ENCODE data around the gene CAB39. TPM values are rescaled to one million over a fixed set of nuclear protein-coding genes. Genes with fewer than 3 reads are reported as not detected.

Gene CAB39
- polyA plus RNA-seq, 1 of the 3 experiments (the other 2 are of a cell fraction): 15.7 TPM

GRCh38 chr2:230864605-230865306, 152.1 kb downstream of the CAB39 start, which contains the start of gene ITM2C (continued):
- TF ChIP-seq ZBTB33 (IDR thresholded peaks at IDR 0.05; ENCODE audit: borderline replicate concordance, low read depth): no peak
- peak; percentile 68 for TF ChIP-seq POLR2AphosphoS5 (IDR thresholded peaks at IDR 0.05; ENCODE audit: low read depth, low read length)
- TF ChIP-seq CHD2 (IDR thresholded peaks at IDR 0.05; ENCODE audit: low read length, partially characterized antibody): peak; percentile 58
- peak; percentile 39; the same call in 1 of the 2 replicates for TF ChIP-seq RAD21 (IDR thresholded peaks at IDR 0.05; ENCODE audit: low read length)
- TF ChIP-seq REST (IDR thresholded peaks at IDR 0.05; ENCODE audit: low read depth, low read length): no peak
- no peak for TF ChIP-seq SIN3A (IDR thresholded peaks at IDR 0.05; ENCODE audit: borderline replicate concordance, low read depth, low read length)

DNA sequence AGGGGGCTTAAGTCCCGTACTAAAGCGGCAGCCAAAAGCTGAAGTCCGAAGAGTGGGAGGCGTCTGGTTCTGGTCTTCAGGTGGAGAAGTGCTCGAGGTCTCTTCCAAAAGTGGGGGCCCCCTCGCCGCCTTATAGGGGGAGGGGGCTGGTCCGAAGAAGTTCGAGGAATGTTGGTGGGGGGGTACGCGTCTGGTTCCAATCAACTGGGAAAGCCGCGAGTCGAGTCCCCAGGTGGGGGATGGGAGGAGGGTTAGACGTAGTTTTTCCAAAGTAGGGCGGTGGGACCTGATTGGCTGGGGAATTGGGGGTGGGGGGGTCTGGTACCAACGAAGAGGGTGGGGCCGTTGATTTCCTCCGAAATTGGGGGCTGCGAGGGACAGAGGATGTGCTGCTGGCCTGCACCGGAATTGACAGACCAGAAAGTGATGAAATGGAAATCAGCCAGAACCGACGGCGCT, 152.7 kb downstream of the CAB39 start:
- peak; percentile 70 for DNase-seq
- ChIA-PET CTCF (interaction anchor here (0.7 to 2.9 kb wide), 15 partner anchors 11 to 192 kb away, joined by 3 to 26 read pairs (median 6); partner anchors contain the start of gene PSMD1), POLR2A (no interaction called here)
- H3K4me3 ChIP-seq (ENCODE audit: low read depth in 2 of 2, low read length in 1 of 2): peak overlapping the region; percentile 89 to 95
- no peaks in the 10 kb centered on the region for H3K36me3 ChIP-seq (replicated peaks in 1 of 2; ENCODE audit: control insufficient read depth in 1 of 2, insufficient read depth in 2 of 2, low read length in 1 of 2)
- H3K27ac ChIP-seq (ENCODE audit: low read depth in 2 of 2, low read length in 1 of 2): peak overlapping the region in 1 of 2 experiments; percentile 86; a peak in 2 of 4 replicates
- 0 out of 2 replicates have a peak, but pooled peaks cover 20% of the 10 kb centered on the region for H4K20me1 ChIP-seq (ENCODE audit: insufficient read depth)
- 2% methylated on average over 22 of the region's 24 CpGs for WGBS (ENCODE audit: low lambda C conversion rate)
- H3K9me3 ChIP-seq: no peaks in the 10 kb centered on the region
- peaks cover 32 to 47% of the 10 kb centered on the region in 2 experiments for H3K4me1 ChIP-seq (ENCODE audit: control insufficient read depth in 1 of 2, insufficient read depth in 2 of 2, low read depth in 1 of 2, low read length in 1 of 2)
- peak overlapping the region; percentile 79 for H3K9ac ChIP-seq
- H3K4me2 ChIP-seq: peak overlapping the region; percentile 97
- TF ChIP-seq TCF12 (IDR thresholded peaks at IDR 0.05) (peak; percentile 24), GATA2 (CRISPR knock-in tag; IDR thresholded peaks at IDR 0.05) (no peak), EP300 (IDR thresholded peaks at IDR 0.05; ENCODE audit: borderline replicate concordance in 1 of 2, low read depth in 1 of 2, low read length in 1 of 2) (no peak), MXI1 (IDR thresholded peaks at IDR 0.05; ENCODE audit: low read depth, low read length) (0 out of 2 replicates have a peak, but pooled peaks have one; percentile 6), ELF1 (IDR thresholded peaks at IDR 0.05) (no peak), FOXM1 (IDR thresholded peaks at IDR 0.05; ENCODE audit: low read depth) (no peak)
- no peaks in the 10 kb centered on the region for H3K79me2 ChIP-seq (ENCODE audit: insufficient read depth)
- H3F3A ChIP-seq (replicated peaks; ENCODE audit: insufficient read depth): peaks cover 9% of the 10 kb centered on the region
- H3K27me3 ChIP-seq (ENCODE audit: insufficient read depth): no peaks in the 10 kb centered on the region
- H3K9me2 ChIP-seq: no peaks in the 10 kb centered on the region
- peak overlapping the region; percentile 99 for H2AFZ ChIP-seq (ENCODE audit: low read depth)

Measured in SK-N-SH (cell line).